HepG2 (cell line): ENCODE data around the gene G6PD. TPM values are rescaled to one million over a fixed set of nuclear protein-coding genes. Genes with fewer than 3 reads are reported as not detected.
A peak's percentile ranks its signal among the peaks of the same experiment; 100 is the strongest.

Experiments
- CEBPB ChIP-seq: IDR thresholded peaks from 2 replicates; pipeline ENCODE4 v1.6.1; 2011; ENCODE audit warnings: low read depth, low read length, improper control_type of control experiment, borderline replicate concordance
- EHMT2 ChIP-seq: fragments of 200-600 bp; sonication (generic); IDR thresholded peaks from 2 replicates; pipeline ENCODE4 v1.7.0; 2017; ENCODE audit warnings: antibody characterized with exemption, low read depth, low read length, borderline replicate concordance
- POLR2A ChIP-seq, 2 experiments: IDR thresholded peaks; 2 replicates each; pipeline ENCODE4 v1.6.1; 2011; ENCODE audit warnings: low read depth in 2 of 2, low read length in 2 of 2, mild to moderate bottlenecking in 1 of 2, moderate library complexity in 1 of 2; ENCODE audit not compliant: insufficient read depth in 1 of 2
- ZC3H13 ChIP-seq: sonication (generic); formaldehyde crosslinking; IDR thresholded peaks from 2 replicates; pipeline ENCODE4 v1.8.1; 2023; ENCODE audit warnings: mild to moderate bottlenecking, missing genetic modification reagents, moderate library complexity
- ZKSCAN8 ChIP-seq: IDR thresholded peaks from 2 replicates; pipeline ENCODE4 v1.6.1; 2016; ENCODE audit warnings: borderline replicate concordance, missing genetic modification reagents, missing compliant biosample characterization
- ZNF350 ChIP-seq: sonication (generic); formaldehyde crosslinking; IDR thresholded peaks from 2 replicates; pipeline ENCODE4 v1.4.0; 2020; ENCODE audit warnings: mild to moderate bottlenecking, low read depth, missing genetic modification reagents, borderline replicate concordance
- ZNF44 ChIP-seq: sonication (generic); formaldehyde crosslinking; IDR thresholded peaks from 2 replicates; pipeline ENCODE4 v1.5.1; 2020; ENCODE audit warnings: mild to moderate bottlenecking, missing genetic modification reagents
- polyA plus RNA-seq, 8 experiments: library from polyadenylated mRNA; depleted of rRNA in 3 of 8; stranded (reverse) in 7 of 8; unstranded in 1 of 8; fragments of >200 nt; fragmentation: Illumina TruSeq in 4 of 8; extraction: Trizol in 4 of 8; gene quantifications; 2 replicates each; pipeline versions ENCODE4 v1.2.1 to v1.2.3, GENCODE V29; 2011 to 2016; ENCODE audit warnings: low read depth in 4 of 8, missing spikeins in 1 of 8, mixed read lengths in 1 of 8; ENCODE audit not compliant: insufficient read depth in 1 of 8
- total RNA-seq, 5 experiments: library from RNA; depleted of rRNA; stranded (reverse); fragments of >200 nt; fragmentation: Illumina TruSeq; extraction: Trizol; gene quantifications; 2 replicates each; pipeline ENCODE4 v1.2.3, GENCODE V29; 2016; ENCODE audit warnings: low read depth in 1 of 5
- TF ChIP-seq, protein P1 (sequence below): sonication (generic); formaldehyde crosslinking; IDR thresholded peaks from 2 replicates; pipeline ENCODE4 v1.5.1; 2020; ENCODE audit warnings: missing genetic modification reagents, mild to moderate bottlenecking, borderline replicate concordance
- TF ChIP-seq, protein P2 (sequence below): IDR thresholded peaks from 2 replicates; pipeline ENCODE4 v1.6.1; 2016; ENCODE audit warnings: low read depth, missing genetic modification reagents, missing compliant biosample characterization
- TF ChIP-seq, protein P3 (sequence below): sonication (generic); formaldehyde crosslinking; IDR thresholded peaks from 2 replicates; pipeline ENCODE4 v1.4.0; 2020; ENCODE audit warnings: mild to moderate bottlenecking, low read depth, missing genetic modification reagents
- TF ChIP-seq, protein P4 (sequence below): sonication (generic); formaldehyde crosslinking; IDR thresholded peaks from 2 replicates; pipeline ENCODE4 v1.5.0; 2020; ENCODE audit warnings: missing genetic modification reagents

Gene G6PD
- total and polyA plus RNA-seq, 2 of the 13 experiments (the other 11 are each of a cell fraction or from before 2014, with no cell fraction given), result 18.8 to 28.8 TPM

DNA sequence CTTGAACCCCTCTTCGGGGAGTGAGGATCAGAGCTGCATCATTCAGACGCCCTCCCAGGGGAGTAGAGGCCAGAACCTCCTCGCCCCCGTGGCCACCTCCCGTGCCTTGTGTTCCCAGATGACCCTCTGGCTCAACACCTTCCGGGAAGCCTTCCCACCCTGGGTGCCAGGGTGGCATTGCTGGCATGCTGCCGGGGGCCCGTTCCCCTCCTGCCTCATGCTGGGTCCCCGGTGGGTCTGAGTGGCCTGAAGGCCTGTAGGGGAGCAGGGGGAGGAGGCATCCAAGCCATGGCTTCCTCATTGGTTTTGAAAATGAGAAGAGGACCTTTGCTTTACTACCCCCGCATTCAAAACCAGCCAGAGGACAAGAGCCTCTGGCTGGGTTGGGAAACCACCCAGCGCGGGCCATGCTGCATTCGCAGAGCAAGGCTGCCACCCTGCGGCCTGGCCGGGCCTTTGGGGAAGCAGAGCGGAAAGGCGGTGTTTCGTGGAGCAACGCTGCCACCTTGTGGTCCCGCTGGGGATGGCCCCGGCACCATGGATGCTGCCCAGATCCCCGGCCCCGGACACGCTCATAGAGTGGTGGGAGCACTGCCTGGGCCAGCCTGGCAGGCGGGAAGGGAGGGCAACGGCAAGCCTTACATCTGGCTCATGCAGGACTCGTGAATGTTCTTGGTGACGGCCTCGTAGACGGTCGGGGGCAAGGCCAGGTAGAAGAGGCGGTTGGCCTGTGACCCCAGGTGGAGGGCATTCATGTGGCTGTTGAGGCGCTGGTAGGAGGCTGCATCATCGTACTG lies 11.9 kb downstream of the G6PD start (continued):
- TF ChIP-seq, protein P1, sequence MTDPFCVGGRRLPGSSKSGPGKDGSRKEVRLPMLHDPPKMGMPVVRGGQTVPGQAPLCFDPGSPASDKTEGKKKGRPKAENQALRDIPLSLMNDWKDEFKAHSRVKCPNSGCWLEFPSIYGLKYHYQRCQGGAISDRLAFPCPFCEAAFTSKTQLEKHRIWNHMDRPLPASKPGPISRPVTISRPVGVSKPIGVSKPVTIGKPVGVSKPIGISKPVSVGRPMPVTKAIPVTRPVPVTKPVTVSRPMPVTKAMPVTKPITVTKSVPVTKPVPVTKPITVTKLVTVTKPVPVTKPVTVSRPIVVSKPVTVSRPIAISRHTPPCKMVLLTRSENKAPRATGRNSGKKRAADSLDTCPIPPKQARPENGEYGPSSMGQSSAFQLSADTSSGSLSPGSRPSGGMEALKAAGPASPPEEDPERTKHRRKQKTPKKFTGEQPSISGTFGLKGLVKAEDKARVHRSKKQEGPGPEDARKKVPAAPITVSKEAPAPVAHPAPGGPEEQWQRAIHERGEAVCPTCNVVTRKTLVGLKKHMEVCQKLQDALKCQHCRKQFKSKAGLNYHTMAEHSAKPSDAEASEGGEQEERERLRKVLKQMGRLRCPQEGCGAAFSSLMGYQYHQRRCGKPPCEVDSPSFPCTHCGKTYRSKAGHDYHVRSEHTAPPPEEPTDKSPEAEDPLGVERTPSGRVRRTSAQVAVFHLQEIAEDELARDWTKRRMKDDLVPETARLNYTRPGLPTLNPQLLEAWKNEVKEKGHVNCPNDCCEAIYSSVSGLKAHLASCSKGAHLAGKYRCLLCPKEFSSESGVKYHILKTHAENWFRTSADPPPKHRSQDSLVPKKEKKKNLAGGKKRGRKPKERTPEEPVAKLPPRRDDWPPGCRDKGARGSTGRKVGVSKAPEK (CRISPR knock-in tag), result no peak
- TF ChIP-seq, protein P2, sequence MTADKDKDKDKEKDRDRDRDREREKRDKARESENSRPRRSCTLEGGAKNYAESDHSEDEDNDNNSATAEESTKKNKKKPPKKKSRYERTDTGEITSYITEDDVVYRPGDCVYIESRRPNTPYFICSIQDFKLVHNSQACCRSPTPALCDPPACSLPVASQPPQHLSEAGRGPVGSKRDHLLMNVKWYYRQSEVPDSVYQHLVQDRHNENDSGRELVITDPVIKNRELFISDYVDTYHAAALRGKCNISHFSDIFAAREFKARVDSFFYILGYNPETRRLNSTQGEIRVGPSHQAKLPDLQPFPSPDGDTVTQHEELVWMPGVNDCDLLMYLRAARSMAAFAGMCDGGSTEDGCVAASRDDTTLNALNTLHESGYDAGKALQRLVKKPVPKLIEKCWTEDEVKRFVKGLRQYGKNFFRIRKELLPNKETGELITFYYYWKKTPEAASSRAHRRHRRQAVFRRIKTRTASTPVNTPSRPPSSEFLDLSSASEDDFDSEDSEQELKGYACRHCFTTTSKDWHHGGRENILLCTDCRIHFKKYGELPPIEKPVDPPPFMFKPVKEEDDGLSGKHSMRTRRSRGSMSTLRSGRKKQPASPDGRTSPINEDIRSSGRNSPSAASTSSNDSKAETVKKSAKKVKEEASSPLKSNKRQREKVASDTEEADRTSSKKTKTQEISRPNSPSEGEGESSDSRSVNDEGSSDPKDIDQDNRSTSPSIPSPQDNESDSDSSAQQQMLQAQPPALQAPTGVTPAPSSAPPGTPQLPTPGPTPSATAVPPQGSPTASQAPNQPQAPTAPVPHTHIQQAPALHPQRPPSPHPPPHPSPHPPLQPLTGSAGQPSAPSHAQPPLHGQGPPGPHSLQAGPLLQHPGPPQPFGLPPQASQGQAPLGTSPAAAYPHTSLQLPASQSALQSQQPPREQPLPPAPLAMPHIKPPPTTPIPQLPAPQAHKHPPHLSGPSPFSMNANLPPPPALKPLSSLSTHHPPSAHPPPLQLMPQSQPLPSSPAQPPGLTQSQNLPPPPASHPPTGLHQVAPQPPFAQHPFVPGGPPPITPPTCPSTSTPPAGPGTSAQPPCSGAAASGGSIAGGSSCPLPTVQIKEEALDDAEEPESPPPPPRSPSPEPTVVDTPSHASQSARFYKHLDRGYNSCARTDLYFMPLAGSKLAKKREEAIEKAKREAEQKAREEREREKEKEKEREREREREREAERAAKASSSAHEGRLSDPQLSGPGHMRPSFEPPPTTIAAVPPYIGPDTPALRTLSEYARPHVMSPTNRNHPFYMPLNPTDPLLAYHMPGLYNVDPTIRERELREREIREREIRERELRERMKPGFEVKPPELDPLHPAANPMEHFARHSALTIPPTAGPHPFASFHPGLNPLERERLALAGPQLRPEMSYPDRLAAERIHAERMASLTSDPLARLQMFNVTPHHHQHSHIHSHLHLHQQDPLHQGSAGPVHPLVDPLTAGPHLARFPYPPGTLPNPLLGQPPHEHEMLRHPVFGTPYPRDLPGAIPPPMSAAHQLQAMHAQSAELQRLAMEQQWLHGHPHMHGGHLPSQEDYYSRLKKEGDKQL (CRISPR knock-in tag), result no peak
- TF ChIP-seq POLR2A (IDR thresholded peaks at IDR 0.05; ENCODE audit: insufficient read depth in 1 of 2, low read depth in 2 of 2, low read length in 2 of 2), result no peak
- TF ChIP-seq, protein P3, sequence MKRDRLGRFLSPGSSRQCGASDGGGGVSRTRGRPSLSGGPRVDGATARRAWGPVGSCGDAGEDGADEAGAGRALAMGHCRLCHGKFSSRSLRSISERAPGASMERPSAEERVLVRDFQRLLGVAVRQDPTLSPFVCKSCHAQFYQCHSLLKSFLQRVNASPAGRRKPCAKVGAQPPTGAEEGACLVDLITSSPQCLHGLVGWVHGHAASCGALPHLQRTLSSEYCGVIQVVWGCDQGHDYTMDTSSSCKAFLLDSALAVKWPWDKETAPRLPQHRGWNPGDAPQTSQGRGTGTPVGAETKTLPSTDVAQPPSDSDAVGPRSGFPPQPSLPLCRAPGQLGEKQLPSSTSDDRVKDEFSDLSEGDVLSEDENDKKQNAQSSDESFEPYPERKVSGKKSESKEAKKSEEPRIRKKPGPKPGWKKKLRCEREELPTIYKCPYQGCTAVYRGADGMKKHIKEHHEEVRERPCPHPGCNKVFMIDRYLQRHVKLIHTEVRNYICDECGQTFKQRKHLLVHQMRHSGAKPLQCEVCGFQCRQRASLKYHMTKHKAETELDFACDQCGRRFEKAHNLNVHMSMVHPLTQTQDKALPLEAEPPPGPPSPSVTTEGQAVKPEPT (CRISPR knock-in tag), result no peak
- TF ChIP-seq ZC3H13 (CRISPR knock-in tag), result no peak
- TF ChIP-seq CEBPB, result peak; percentile 52; the same call in 1 of the 2 replicates
- TF ChIP-seq, protein P4, sequence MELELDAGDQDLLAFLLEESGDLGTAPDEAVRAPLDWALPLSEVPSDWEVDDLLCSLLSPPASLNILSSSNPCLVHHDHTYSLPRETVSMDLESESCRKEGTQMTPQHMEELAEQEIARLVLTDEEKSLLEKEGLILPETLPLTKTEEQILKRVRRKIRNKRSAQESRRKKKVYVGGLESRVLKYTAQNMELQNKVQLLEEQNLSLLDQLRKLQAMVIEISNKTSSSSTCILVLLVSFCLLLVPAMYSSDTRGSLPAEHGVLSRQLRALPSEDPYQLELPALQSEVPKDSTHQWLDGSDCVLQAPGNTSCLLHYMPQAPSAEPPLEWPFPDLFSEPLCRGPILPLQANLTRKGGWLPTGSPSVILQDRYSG (CRISPR knock-in tag), result no peak
- 0 out of 2 replicates have a peak, but pooled peaks have one; percentile 40 for TF ChIP-seq ZNF350
- no peak for TF ChIP-seq EHMT2
- TF ChIP-seq ZNF44 (CRISPR knock-in tag), result no peak
- TF ChIP-seq ZKSCAN8 (CRISPR knock-in tag), result no peak
